Neural cell (in vitro differentiated cells): ENCODE data around the gene TCF25. TPM values are rescaled to one million over a fixed set of nuclear protein-coding genes. Genes with fewer than 3 reads are reported as not detected.

ENCODE experiments used
- H2AFZ ChIP-seq: fragments of 200-600, 300-800 bp; sonication (generic), shearing (Covaris generic); 2 replicates; pipeline ENCODE4 v1.6.0; 2014; ENCODE audit warnings: low read depth, mild to moderate bottlenecking, antibody characterized with exemption, low read length, moderate library complexity
- H3F3A ChIP-seq: fragments of 200-600 bp; shearing (Covaris generic); 2 replicates; pipeline ENCODE4 v1.6.1; 2016; ENCODE audit warnings: mild to moderate bottlenecking, moderate library complexity, mixed read lengths, antibody characterized with exemption, low read length; ENCODE audit not compliant: insufficient read depth, poor library complexity, severe bottlenecking
- H3K27ac ChIP-seq: fragments of 200-600, 300-800 bp; sonication (generic), shearing (Covaris generic); 2 replicates; pipeline ENCODE4 v1.5.1; 2014; ENCODE audit warnings: mild to moderate bottlenecking, low read length, moderate library complexity
- H3K27me3 ChIP-seq: fragments of 300-800, 200-600 bp; sonication (generic), shearing (Covaris generic); 2 replicates; pipeline ENCODE4 v1.6.0; 2014; ENCODE audit warnings: mild to moderate bottlenecking, low read depth, low read length, moderate library complexity; ENCODE audit not compliant: insufficient read depth
- H3K36me3 ChIP-seq: fragments of 300-800, 200-600 bp; sonication (generic), shearing (Covaris generic); 2 replicates; pipeline ENCODE4 v1.5.1; 2014; ENCODE audit warnings: mild to moderate bottlenecking, antibody characterized with exemption, low read length, moderate library complexity; ENCODE audit not compliant: insufficient read depth
- H3K4me2 ChIP-seq: fragments of 300-800, 200-600 bp; sonication (generic), shearing (Covaris generic); 2 replicates; pipeline ENCODE4 v1.6.0; 2014; ENCODE audit warnings: mild to moderate bottlenecking, low read length
- H3K4me3 ChIP-seq: fragments of 300-800, 200-600 bp; sonication (generic), shearing (Covaris generic); 2 replicates; pipeline ENCODE4 v1.5.1; 2014; ENCODE audit warnings: mild to moderate bottlenecking, low read length, moderate library complexity
- H3K79me2 ChIP-seq: fragments of 200-600 bp; shearing (Covaris generic); replicated peaks from 2 replicates; pipeline ENCODE4 v1.6.0; 2014; ENCODE audit warnings: mild to moderate bottlenecking, low read length, moderate library complexity; ENCODE audit not compliant: insufficient read depth
- H3K9ac ChIP-seq: fragments of 300-800, 200-600 bp; sonication (generic), shearing (Covaris generic); 2 replicates; pipeline ENCODE4 v1.6.1; 2016; ENCODE audit warnings: mild to moderate bottlenecking, low read length, mixed read lengths
- H3K9me2 ChIP-seq: fragments of 200-600 bp; shearing (Covaris generic); 2 replicates; pipeline ENCODE4 v1.6.1; 2016; ENCODE audit warnings: mild to moderate bottlenecking, low read length, mixed read lengths; ENCODE audit not compliant: insufficient read depth
- H3K9me3 ChIP-seq: fragments of 200-600, 300-800 bp; sonication (generic), shearing (Covaris generic); 2 replicates; pipeline ENCODE4 v1.6.1; 2016; ENCODE audit warnings: mild to moderate bottlenecking, mixed run types, low read length, moderate library complexity, mixed read lengths
- H4K20me1 ChIP-seq: fragments of 200-600 bp; shearing (Covaris generic); 2 replicates; pipeline ENCODE4 v1.6.1; 2016; ENCODE audit warnings: mild to moderate bottlenecking, mixed run types; ENCODE audit not compliant: insufficient read depth
- CTCF ChIP-seq: fragments of 450-650 bp; IDR thresholded peaks from 2 replicates; pipeline ENCODE4 v1.5.1; 2014; ENCODE audit warnings: antibody characterized with exemption, mild to moderate bottlenecking, moderate library complexity; ENCODE audit not compliant: poor library complexity, severe bottlenecking
- EP300 ChIP-seq: fragments of 450-650 bp; conservative IDR thresholded peaks from 2 replicates; pipeline ENCODE4 v1.6.1; 2014; ENCODE audit warnings: antibody characterized with exemption, mild to moderate bottlenecking, moderate library complexity; ENCODE audit not compliant: poor library complexity, severe bottlenecking
- EZH2 ChIP-seq: fragments of 200-600, 300-800 bp; shearing (Covaris generic), sonication (generic); IDR thresholded peaks from 2 replicates; pipeline ENCODE4 v1.6.1; 2014; ENCODE audit warnings: antibody characterized with exemption, low read length, borderline replicate concordance, mild to moderate bottlenecking; ENCODE audit not compliant: insufficient read depth, poor library complexity, severe bottlenecking
- MXI1 ChIP-seq: fragments of 450-650 bp; conservative IDR thresholded peaks from 2 replicates; pipeline ENCODE4 v1.6.1; 2014; ENCODE audit warnings: antibody characterized with exemption, mild to moderate bottlenecking; ENCODE audit not compliant: poor library complexity, severe bottlenecking
- POLR2AphosphoS5 ChIP-seq: IDR thresholded peaks from 2 replicates; pipeline ENCODE4 v1.6.1; 2012
- RAD21 ChIP-seq: fragments of 450-650 bp; conservative IDR thresholded peaks from 2 replicates; pipeline ENCODE4 v1.6.1; 2014; ENCODE audit warnings: antibody characterized with exemption, mild to moderate bottlenecking, moderate library complexity
- SMC3 ChIP-seq: fragments of 450-650 bp; conservative IDR thresholded peaks from 2 replicates; pipeline ENCODE4 v1.6.1; 2014; ENCODE audit warnings: antibody characterized with exemption, mild to moderate bottlenecking, moderate library complexity; ENCODE audit not compliant: poor library complexity
- TAF1 ChIP-seq: IDR thresholded peaks from 2 replicates; pipeline ENCODE4 v1.6.1; 2012; ENCODE audit warnings: low read depth
- polyA plus RNA-seq: library from polyadenylated mRNA; depleted of rRNA; stranded (reverse); fragments of >200 nt; gene quantifications from 2 replicates; pipeline ENCODE4 v1.2.3, GENCODE V29; 2014
- TF ChIP-seq, protein P1 (sequence below): IDR thresholded peaks from 2 replicates; pipeline ENCODE4 v1.6.1; 2012; ENCODE audit warnings: borderline replicate concordance

The TCF25 gene
- polyA plus RNA-seq, 1 donor from 2014 or later, result 200 TPM

DNA sequence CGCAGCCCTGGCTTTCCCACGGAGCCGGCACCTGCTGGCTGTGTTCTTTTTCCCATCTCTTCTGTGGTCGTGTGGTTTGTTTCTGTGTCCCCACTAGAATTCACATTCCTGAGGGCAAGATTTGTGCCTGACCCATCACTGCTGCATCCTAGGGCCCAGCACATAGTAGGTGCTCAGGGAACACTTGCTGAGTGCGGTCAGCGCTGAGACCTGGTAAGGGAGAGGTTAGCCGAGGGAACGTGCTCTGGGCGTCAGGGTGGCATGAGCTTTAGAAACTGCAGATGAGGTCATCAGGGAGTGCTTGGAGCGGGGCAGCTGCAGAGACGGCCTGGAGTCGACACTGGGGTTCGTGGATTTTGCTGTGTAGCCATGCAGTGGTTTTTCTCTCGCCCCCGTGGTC, 81.1 kb downstream of the TCF25 start:
- Histone ChIP-seq H3K27ac (no peak overlapping the region), H3K27me3 (no peaks in the 10 kb centered on the region), H3K9ac (no peak overlapping the region), H4K20me1 (no peaks in the 10 kb centered on the region), H3K36me3 (no peaks in the 10 kb centered on the region), H2AFZ (no peak overlapping the region), H3K9me3 (no peaks in the 10 kb centered on the region), H3K4me3 (no peak overlapping the region), H3F3A (no peaks in the 10 kb centered on the region), H3K9me2 (no peaks in the 10 kb centered on the region), H3K4me2 (no peak overlapping the region), H3K79me2 (peaks cover 2% of the 10 kb centered on the region)
- TF ChIP-seq POLR2AphosphoS5, result no peak
- TF ChIP-seq CTCF, result no peak
- no peak for TF ChIP-seq EP300
- TF ChIP-seq TAF1, result no peak
- no peak for TF ChIP-seq EZH2
- TF ChIP-seq RAD21, result no peak
- no peak for TF ChIP-seq SMC3
- TF ChIP-seq MXI1, result no peak
- TF ChIP-seq, protein P1, sequence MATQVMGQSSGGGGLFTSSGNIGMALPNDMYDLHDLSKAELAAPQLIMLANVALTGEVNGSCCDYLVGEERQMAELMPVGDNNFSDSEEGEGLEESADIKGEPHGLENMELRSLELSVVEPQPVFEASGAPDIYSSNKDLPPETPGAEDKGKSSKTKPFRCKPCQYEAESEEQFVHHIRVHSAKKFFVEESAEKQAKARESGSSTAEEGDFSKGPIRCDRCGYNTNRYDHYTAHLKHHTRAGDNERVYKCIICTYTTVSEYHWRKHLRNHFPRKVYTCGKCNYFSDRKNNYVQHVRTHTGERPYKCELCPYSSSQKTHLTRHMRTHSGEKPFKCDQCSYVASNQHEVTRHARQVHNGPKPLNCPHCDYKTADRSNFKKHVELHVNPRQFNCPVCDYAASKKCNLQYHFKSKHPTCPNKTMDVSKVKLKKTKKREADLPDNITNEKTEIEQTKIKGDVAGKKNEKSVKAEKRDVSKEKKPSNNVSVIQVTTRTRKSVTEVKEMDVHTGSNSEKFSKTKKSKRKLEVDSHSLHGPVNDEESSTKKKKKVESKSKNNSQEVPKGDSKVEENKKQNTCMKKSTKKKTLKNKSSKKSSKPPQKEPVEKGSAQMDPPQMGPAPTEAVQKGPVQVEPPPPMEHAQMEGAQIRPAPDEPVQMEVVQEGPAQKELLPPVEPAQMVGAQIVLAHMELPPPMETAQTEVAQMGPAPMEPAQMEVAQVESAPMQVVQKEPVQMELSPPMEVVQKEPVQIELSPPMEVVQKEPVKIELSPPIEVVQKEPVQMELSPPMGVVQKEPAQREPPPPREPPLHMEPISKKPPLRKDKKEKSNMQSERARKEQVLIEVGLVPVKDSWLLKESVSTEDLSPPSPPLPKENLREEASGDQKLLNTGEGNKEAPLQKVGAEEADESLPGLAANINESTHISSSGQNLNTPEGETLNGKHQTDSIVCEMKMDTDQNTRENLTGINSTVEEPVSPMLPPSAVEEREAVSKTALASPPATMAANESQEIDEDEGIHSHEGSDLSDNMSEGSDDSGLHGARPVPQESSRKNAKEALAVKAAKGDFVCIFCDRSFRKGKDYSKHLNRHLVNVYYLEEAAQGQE, result no peak

DNA sequence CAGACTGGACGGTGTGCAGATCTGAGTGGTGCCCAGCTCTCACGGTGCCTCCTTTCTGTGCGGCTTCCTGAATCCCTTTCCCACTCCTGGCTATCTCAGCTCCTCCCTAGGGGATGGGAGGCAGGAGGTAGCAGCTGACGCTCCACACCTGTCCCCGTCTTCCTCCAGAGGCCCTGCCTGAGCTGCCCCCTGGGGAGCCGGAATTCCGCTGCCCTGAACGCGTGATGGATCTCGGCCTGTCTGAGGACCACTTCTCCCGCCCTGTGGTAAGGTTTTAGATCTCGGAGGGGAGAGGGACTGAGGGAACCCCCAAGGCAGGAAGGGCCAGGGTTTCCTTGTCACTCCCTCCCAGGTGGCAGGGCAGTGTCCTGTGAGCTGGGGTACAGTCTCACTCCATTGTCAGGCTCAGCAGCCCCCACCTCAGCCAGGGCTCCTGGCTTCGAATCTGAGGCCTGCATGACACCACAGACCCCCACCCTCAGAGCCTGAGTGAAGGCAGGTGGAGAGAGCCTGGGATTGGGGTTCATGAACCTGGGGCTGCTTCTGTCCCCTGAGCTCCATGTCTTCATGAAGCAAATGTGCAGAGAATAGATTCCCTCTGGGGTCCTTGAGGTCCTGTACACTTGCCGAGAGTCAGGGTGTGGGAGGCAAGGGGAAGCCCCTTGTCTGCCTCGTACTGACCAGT, 81.8 kb downstream of the TCF25 start:
- Histone ChIP-seq H3K9ac (no peak overlapping the region), H3K9me2 (no peaks in the 10 kb centered on the region), H3K4me2 (no peak overlapping the region), H3K27me3 (no peaks in the 10 kb centered on the region), H3K4me3 (no peak overlapping the region), H3K79me2 (no peaks in the 10 kb centered on the region), H3K36me3 (no peaks in the 10 kb centered on the region), H3F3A (no peaks in the 10 kb centered on the region), H2AFZ (no peak overlapping the region), H3K27ac (no peak overlapping the region), H3K9me3 (no peaks in the 10 kb centered on the region), H4K20me1 (no peaks in the 10 kb centered on the region)
- no peak for TF ChIP-seq EZH2
- no peak for TF ChIP-seq CTCF
